RCC 7860 (cell line): ENCODE results near the gene UBAC2.

Experiments used
- DNase-seq: peaks from one replicate; pipeline ENCODE4 v3.0.0-alpha.2; 2015; ENCODE audit warnings: low spot score
- FAIRE-seq: peaks from 2 replicates; lab custom pipeline; 2012; peaks lifted over from hg19 to GRCh38; lab: Jason Lieb, UNC

The UBAC2 gene, protein sequence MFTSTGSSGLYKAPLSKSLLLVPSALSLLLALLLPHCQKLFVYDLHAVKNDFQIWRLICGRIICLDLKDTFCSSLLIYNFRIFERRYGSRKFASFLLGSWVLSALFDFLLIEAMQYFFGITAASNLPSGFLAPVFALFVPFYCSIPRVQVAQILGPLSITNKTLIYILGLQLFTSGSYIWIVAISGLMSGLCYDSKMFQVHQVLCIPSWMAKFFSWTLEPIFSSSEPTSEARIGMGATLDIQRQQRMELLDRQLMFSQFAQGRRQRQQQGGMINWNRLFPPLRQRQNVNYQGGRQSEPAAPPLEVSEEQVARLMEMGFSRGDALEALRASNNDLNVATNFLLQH

GRCh38 chr13:99200432-99201167, at the start of gene UBAC2:
Gene UBAC2 (plus strand): TSS chr13:99200854. CDS start chr13:99200909, 55 bp downstream.
- no peak for FAIRE-seq

GRCh38 chr13:99151516-99151915, 49.1 kb upstream of the UBAC2 start:
- DNase-seq (peak; percentile 70), FAIRE-seq (no peak)

More at GRCh38 chr13:99200432-99201167, at the start of gene UBAC2:
- DNase-seq = peak; percentile 78

DNA sequence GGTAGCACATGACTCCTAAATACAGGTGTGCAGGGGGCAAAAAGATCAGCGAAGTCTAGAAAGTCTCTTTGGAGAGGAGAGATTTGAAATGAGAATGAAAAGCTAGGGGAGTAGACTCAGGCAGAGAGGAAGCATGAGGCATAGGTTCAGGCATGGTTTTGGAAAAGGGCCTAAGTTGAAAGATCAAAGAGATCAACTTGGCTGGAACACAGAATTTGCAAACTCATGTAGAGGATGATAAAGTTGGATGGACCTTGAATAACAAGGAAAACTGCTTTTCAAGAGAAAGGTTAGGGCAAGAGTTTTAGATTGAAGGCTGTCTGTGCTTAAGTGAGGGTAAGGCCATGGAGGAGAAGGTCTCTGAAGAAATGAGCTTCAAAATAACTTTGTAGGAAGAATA, 47.4 kb upstream of the UBAC2 start:
- DNase-seq (no peak), FAIRE-seq (no peak)

GRCh38 chr13:99154064-99154463, 46.6 kb upstream of the UBAC2 start:
- DNase-seq (no peak), FAIRE-seq (no peak)

GRCh38 chr13:99155821-99156220, 44.8 kb upstream of the UBAC2 start:
- no peak for DNase-seq
- no peak for FAIRE-seq

DNA sequence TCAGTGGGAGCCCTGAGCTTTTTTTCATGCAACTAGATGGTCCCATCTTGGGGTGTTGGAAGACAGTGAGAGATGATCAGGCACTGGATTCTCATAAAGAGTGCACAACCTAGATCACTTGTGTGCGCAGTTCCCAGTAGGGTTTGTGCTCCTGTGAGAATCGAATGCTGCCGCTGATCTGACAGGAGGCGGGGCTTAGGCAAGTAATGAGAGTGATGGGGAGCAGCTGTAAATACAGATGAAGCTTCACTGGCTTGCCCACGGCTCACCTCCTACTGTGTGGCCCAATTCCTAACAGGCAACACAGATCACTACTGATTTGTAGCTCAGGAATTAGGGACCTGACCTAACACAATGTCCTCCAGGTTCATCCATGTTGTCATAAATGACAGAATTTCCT, 43.6 kb upstream of the UBAC2 start:
- DNase-seq (no peak), FAIRE-seq (no peak)

GRCh38 chr13:99158846-99159245, 41.8 kb upstream of the UBAC2 start:
- DNase-seq (no peak), FAIRE-seq (no peak)

- DNase-seq = no peak
- no peak for FAIRE-seq
Observed at GRCh38 chr13:99159331-99160061, 41.2 kb upstream of the UBAC2 start.

GRCh38 chr13:99160415-99160814, 40.2 kb upstream of the UBAC2 start:
- FAIRE-seq (no peak), DNase-seq (no peak)

- DNase-seq (no peak), FAIRE-seq (no peak)
Observed at GRCh38 chr13:99161512-99161911, 39.1 kb upstream of the UBAC2 start.

- no peak for FAIRE-seq
- DNase-seq = no peak
Observed at GRCh38 chr13:99162567-99163361, 37.9 kb upstream of the UBAC2 start.

GRCh38 chr13:99164226-99164625, 36.4 kb upstream of the UBAC2 start:
- FAIRE-seq (no peak), DNase-seq (no peak)

- FAIRE-seq = no peak
Observed at GRCh38 chr13:99165753-99166587, 34.7 kb upstream of the UBAC2 start.

GRCh38 chr13:99172951-99173350, 27.7 kb upstream of the UBAC2 start:
- FAIRE-seq (no peak), DNase-seq (no peak)

More at GRCh38 chr13:99165753-99166587, 34.7 kb upstream of the UBAC2 start:
- DNase-seq = no peak

GRCh38 chr13:99173606-99174005, 27.0 kb upstream of the UBAC2 start:
- DNase-seq = no peak
- FAIRE-seq = no peak

- DNase-seq = no peak
- FAIRE-seq = no peak
Observed at GRCh38 chr13:99174533-99175100, 26.0 kb upstream of the UBAC2 start.

DNA sequence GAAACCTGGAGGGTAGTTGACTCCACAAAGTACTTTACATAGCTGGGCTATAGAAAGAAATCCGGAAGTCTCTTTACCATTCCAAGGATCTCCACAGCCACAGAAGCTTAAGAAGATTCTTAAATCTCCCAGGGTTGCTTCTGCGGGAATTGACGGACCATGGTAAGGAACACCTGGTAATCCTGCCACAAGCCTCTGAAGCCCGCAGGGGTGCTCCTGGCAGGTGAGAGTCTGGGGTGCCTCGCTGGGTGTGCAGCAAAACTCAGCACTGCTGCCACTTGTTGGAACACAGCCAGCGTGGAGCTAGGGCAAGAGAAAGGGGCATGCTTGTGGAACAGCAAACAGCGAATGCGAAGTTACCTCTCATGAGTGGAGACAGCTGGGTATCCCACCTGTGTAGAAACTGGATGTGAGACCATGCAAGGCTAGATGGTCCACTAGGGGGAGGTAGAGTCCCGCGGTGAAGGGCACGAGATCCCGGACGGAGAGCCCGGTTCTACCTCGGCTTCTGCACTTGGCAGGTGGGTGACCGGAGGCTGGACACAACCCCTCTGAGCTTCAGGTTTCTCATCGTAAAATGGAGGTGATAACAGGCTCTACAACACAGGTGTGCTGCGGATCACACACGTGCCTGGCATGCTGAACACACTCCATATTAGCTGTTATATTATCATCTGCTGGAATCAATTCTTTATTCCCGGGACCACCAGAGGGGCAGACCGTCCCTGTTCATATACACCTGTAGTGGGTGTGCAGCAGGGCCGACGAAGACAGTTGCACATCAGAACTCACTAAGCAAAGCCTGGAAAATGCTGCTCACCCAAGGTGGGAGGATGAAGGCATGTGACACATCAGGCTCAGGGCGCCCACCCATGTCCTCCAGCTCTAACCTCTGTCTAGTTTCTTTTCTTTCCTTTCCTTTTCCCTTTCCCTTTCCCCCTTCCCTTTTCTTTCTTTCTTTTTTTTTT, 24.1 kb upstream of the UBAC2 start:
- DNase-seq (peak; percentile 32), FAIRE-seq (no peak)

GRCh38 chr13:99178636-99179035, 22.0 kb upstream of the UBAC2 start:
- FAIRE-seq = no peak
- DNase-seq = no peak
